ENCODE measurements around the gene PKP2. TPM values are rescaled to one million over a fixed set of nuclear protein-coding genes. Genes with fewer than 3 reads are reported as not detected.

Gene PKP2
- total and polyA plus RNA-seq, 2 donors (not counting 1 experiment from before 2014, with no cell fraction given) = under 0.01 to 0.15 TPM

GRCh38 chr12:32891956-32892355 lies 4.6 kb downstream of the PKP2 start:
- no peaks in the 10 kb centered on the region for H4K20me1 ChIP-seq (ENCODE audit: control insufficient read depth, extremely low read depth, insufficient read depth, low read length)
- no peaks in the 10 kb centered on the region for H3K4me1 ChIP-seq (ENCODE audit: control insufficient read depth, extremely low read depth, insufficient read depth, low read length)
- H2AFZ ChIP-seq (ENCODE audit: low read length) = no peak overlapping the region
- H3K4me3 ChIP-seq (replicated peaks in 1 of 4; ENCODE audit: control extremely low read depth in 1 of 4, insufficient read depth in 1 of 4, low read depth in 3 of 4, low read length in 4 of 4) = no peak overlapping the region
- no peak overlapping the region for H3K4me2 ChIP-seq (ENCODE audit: extremely low read depth, insufficient read depth, low read length)
- H3K9me3 ChIP-seq (ENCODE audit: control insufficient read depth, insufficient read depth, low read depth, low read length) = no peaks in the 10 kb centered on the region
- no peaks in the 10 kb centered on the region for H3K79me2 ChIP-seq (ENCODE audit: control insufficient read depth, insufficient read depth, low read length)
- no peak for TF ChIP-seq EZH2 (IDR thresholded peaks at IDR 0.05; ENCODE audit: low read length, missing control alignments)
- TF ChIP-seq, protein P1, sequence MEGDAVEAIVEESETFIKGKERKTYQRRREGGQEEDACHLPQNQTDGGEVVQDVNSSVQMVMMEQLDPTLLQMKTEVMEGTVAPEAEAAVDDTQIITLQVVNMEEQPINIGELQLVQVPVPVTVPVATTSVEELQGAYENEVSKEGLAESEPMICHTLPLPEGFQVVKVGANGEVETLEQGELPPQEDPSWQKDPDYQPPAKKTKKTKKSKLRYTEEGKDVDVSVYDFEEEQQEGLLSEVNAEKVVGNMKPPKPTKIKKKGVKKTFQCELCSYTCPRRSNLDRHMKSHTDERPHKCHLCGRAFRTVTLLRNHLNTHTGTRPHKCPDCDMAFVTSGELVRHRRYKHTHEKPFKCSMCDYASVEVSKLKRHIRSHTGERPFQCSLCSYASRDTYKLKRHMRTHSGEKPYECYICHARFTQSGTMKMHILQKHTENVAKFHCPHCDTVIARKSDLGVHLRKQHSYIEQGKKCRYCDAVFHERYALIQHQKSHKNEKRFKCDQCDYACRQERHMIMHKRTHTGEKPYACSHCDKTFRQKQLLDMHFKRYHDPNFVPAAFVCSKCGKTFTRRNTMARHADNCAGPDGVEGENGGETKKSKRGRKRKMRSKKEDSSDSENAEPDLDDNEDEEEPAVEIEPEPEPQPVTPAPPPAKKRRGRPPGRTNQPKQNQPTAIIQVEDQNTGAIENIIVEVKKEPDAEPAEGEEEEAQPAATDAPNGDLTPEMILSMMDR (conservative IDR thresholded peaks at IDR 0.05 in 1 of 2, IDR thresholded peaks at IDR 0.05 in 1 of 2; ENCODE audit: low read depth in 1 of 2, low read length in 2 of 2) = no peak
- H3K9ac ChIP-seq (ENCODE audit: insufficient read depth, low read length) = no peak overlapping the region
- H3K36me3 ChIP-seq (ENCODE audit: control insufficient read depth, insufficient read depth, low read length) = no peaks in the 10 kb centered on the region
- DNase-seq (ENCODE audit: low read depth in 2 of 2) = peak in 1 of 2 donors; percentile 59
- H3K27ac ChIP-seq (ENCODE audit: insufficient read depth, low read length) = no peak overlapping the region
- peaks cover 9% of the 10 kb centered on the region for H3K27me3 ChIP-seq (ENCODE audit: control insufficient read depth, insufficient read depth, low read length)

DNA sequence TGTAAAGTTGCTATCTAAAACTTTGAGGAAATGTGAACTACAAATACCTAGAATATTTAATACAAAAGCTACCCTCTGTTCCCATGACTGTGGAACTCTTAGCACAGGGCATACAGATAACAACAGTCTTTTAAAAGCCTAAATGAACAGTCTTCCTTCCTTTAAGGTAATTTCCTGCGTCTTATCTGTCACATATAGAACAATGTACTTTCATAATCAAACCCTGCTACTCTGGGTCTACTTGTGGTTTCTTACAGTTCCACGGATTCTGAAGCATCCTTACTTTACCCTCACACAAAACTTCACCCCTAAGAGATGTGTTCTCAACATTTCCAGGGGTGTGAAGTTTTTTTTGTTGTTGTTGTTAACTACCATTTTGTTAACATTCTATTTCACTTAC lies 5.1 kb downstream of the PKP2 start:
- no peak for TF ChIP-seq EZH2 (IDR thresholded peaks at IDR 0.05; ENCODE audit: low read length, missing control alignments)
- TF ChIP-seq, protein P1 (conservative IDR thresholded peaks at IDR 0.05 in 1 of 2, IDR thresholded peaks at IDR 0.05 in 1 of 2; ENCODE audit: low read depth in 1 of 2, low read length in 2 of 2) = no peak
- H3K9me3 ChIP-seq (ENCODE audit: control insufficient read depth, insufficient read depth, low read depth, low read length) = no peaks in the 10 kb centered on the region
- no peak overlapping the region for H3K4me2 ChIP-seq (ENCODE audit: extremely low read depth, insufficient read depth, low read length)
- H3K4me1 ChIP-seq (ENCODE audit: control insufficient read depth, extremely low read depth, insufficient read depth, low read length) = no peaks in the 10 kb centered on the region
- H2AFZ ChIP-seq (ENCODE audit: low read length) = no peak overlapping the region
- no peak overlapping the region for H3K9ac ChIP-seq (ENCODE audit: insufficient read depth, low read length)
- no peaks in the 10 kb centered on the region for H3K36me3 ChIP-seq (ENCODE audit: control insufficient read depth, insufficient read depth, low read length)
- no peak overlapping the region for H3K27ac ChIP-seq (ENCODE audit: insufficient read depth, low read length)
- peaks cover 8% of the 10 kb centered on the region for H3K27me3 ChIP-seq (ENCODE audit: control insufficient read depth, insufficient read depth, low read length)
- no peaks in the 10 kb centered on the region for H4K20me1 ChIP-seq (ENCODE audit: control insufficient read depth, extremely low read depth, insufficient read depth, low read length)
- H3K4me3 ChIP-seq (replicated peaks in 1 of 4; ENCODE audit: control extremely low read depth in 1 of 4, insufficient read depth in 1 of 4, low read depth in 3 of 4, low read length in 4 of 4) = no peak overlapping the region
- H3K79me2 ChIP-seq (ENCODE audit: control insufficient read depth, insufficient read depth, low read length) = no peaks in the 10 kb centered on the region
- no peak for DNase-seq (ENCODE audit: low read depth in 2 of 2)

DNA sequence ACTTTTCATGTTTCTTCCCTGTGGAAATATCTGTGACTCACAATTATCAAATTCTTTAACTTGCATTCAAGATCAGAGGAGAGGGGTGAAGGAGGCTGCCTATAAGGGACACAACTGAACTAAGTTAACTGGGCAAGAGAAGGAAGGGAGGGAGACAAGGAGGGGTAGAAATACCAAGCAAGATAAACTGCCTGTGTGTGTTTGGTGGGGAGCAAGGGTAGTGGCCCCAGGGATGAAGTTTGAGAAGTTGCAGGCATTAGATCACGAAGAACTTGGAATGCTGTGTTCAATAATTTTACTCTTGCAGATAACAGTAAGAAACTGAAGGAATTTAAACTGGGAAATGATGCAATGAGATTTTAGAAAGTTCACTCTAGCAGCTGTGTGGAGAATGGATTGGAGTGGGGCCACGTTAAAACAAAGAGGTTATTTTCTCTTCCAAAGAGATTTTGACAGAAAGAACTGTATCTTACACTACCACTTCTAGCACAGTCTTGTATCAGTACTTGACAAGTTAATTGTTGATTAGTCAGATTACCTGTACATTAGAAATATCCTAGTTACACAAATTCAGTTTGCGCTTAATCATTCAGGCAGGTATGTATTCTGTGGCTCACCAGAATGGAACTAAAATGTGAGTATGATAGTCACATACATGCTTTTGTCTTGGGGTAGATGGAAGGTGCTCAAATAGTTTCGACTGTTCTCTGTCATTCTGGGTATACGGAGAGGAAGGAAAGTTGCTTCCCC lies 7.4 kb downstream of the PKP2 start:
- H3K4me2 ChIP-seq (ENCODE audit: extremely low read depth, insufficient read depth, low read length) = no peak overlapping the region
- H4K20me1 ChIP-seq (ENCODE audit: control insufficient read depth, extremely low read depth, insufficient read depth, low read length) = no peaks in the 10 kb centered on the region
- no peak overlapping the region for H3K9ac ChIP-seq (ENCODE audit: insufficient read depth, low read length)
- no peak overlapping the region for H3K27ac ChIP-seq (ENCODE audit: insufficient read depth, low read length)
- no peaks in the 10 kb centered on the region for H3K4me1 ChIP-seq (ENCODE audit: control insufficient read depth, extremely low read depth, insufficient read depth, low read length)
- peak in 1 of 2 donors; percentile 71 for DNase-seq (ENCODE audit: low read depth in 2 of 2)
- H3K4me3 ChIP-seq (replicated peaks in 1 of 4; ENCODE audit: control extremely low read depth in 1 of 4, insufficient read depth in 1 of 4, low read depth in 3 of 4, low read length in 4 of 4) = no peak overlapping the region
- no peak for TF ChIP-seq EZH2 (IDR thresholded peaks at IDR 0.05; ENCODE audit: low read length, missing control alignments)
- H3K9me3 ChIP-seq (ENCODE audit: control insufficient read depth, insufficient read depth, low read depth, low read length) = no peaks in the 10 kb centered on the region
- H2AFZ ChIP-seq (ENCODE audit: low read length) = no peak overlapping the region
- H3K27me3 ChIP-seq (ENCODE audit: control insufficient read depth, insufficient read depth, low read length) = no peaks in the 10 kb centered on the region
- no peaks in the 10 kb centered on the region for H3K79me2 ChIP-seq (ENCODE audit: control insufficient read depth, insufficient read depth, low read length)
- no peaks in the 10 kb centered on the region for H3K36me3 ChIP-seq (ENCODE audit: control insufficient read depth, insufficient read depth, low read length)

Data from fibroblast of lung (primary cell).